Measurements from ENCODE around the gene C17orf100. TPM values are rescaled to one million over a fixed set of nuclear protein-coding genes. Genes with fewer than 3 reads are reported as not detected.

The C17orf100 gene
- total and polyA plus RNA-seq, 2 of the 13 experiments (the other 11 are each of a cell fraction or from before 2014, with no cell fraction given), result 3.6 to 8.7 TPM

DNA sequence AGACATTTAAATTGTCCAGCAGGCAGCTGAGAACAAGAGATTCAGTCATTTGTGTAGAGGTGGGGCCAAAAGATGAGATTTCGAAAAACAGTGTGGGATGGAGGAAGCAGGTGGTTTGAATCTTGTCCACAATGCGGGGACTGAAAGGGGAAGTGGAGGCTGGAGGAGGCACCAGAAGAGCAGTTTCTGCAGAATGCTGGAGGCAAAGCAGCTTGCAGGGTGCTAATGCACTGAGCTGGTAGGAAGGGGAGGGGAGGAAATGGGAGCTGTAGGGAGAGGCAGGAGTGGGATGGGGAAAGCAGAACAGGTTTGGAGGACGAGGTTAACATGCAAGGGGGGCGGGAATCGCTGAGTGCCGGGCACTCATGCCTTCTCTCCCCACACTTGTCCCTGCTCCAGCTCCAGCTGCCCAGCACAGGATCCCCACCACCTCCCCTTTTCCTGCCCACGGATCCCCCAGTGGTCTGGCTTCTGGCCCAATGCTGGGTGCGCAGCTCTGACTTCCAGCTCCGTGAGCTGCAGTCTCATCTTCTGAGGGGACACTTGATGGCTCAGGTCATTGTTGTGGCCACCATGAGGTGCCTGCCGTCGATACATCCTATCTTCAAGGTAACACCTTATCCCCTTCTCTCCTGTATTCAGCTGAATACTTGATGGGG, 9.4 kb downstream of the C17orf100 start:
- no peaks in the 10 kb centered on the region for H3K27me3 ChIP-seq (ENCODE audit: control insufficient read depth in 1 of 2, insufficient read depth in 2 of 2, low read length in 2 of 2)
- in situ Hi-C loops (cut with HindIII; ENCODE audit: extremely low pct_ligation_motif_present, low pct_unique_long_range_greater_than_20kb) (loop anchor here (10.0 kb wide), 2 partner anchors 174 to 354 kb away; partner anchors contain the start of genes RNASEK and TEKT1), intact Hi-C loops (cut with micrococcal nuclease; ENCODE audit: unreplicated experiment) (loop anchor here (5.0 kb wide), 1 partner anchor 346 kb away; no protein-coding TSS in a partner anchor)
- no peaks in the 10 kb centered on the region for H3K79me2 ChIP-seq (ENCODE audit: insufficient read depth, low read length)
- H4K20me1 ChIP-seq (ENCODE audit: insufficient read depth, low read length), result no peaks in the 10 kb centered on the region
- no TSS peak for BruUV-seq (replicated peaks)
- no peak overlapping the region for H3K9ac ChIP-seq (ENCODE audit: insufficient read depth, low read depth, low read length)
- H3K4me1 ChIP-seq (ENCODE audit: insufficient read depth, low read length), result peaks cover 4% of the 10 kb centered on the region
- no peak overlapping the region for H3K4me2 ChIP-seq (ENCODE audit: low read depth, low read length)
- H3K36me3 ChIP-seq (replicated peaks in 1 of 2; ENCODE audit: control insufficient read depth in 1 of 2, insufficient read depth in 2 of 2, low read length in 2 of 2), result no peaks in the 10 kb centered on the region
- ChIA-PET CTCF (ENCODE audit: low intra/inter-chr PET ratio, low total read pairs) (no interaction called here), POLR2A (interaction anchor here (1.0 to 1.3 kb wide), 3 partner anchors 16 to 52 kb away, joined by 3 to 4 read pairs (median 4); partner anchors contain the start of gene SLC13A5)
- DNase-seq (ENCODE audit: low spot score) (no peak), ATAC-seq (no peak), FAIRE-seq (no peak)
- H3K4me3 ChIP-seq (replicated peaks in 1 of 3; ENCODE audit: insufficient read depth in 1 of 3, low read depth in 2 of 3, low read length in 3 of 3), result no peak overlapping the region
- H3K9me3 ChIP-seq (ENCODE audit: low read length), result no peaks in the 10 kb centered on the region
- no peak overlapping the region for H3K27ac ChIP-seq (ENCODE audit: extremely low read length, insufficient read depth, low read length)
- H2AFZ ChIP-seq (ENCODE audit: low read length), result no peak overlapping the region
- whole genome bisulfite sequencing (ENCODE audit: low lambda C conversion rate), result 51% methylated on average over 8 of the region's 11 CpGs
- TF ChIP-seq HMG20B (CRISPR knock-in tag; conservative IDR thresholded peaks at IDR 0.05), result no peak
- TF ChIP-seq, protein P1, sequence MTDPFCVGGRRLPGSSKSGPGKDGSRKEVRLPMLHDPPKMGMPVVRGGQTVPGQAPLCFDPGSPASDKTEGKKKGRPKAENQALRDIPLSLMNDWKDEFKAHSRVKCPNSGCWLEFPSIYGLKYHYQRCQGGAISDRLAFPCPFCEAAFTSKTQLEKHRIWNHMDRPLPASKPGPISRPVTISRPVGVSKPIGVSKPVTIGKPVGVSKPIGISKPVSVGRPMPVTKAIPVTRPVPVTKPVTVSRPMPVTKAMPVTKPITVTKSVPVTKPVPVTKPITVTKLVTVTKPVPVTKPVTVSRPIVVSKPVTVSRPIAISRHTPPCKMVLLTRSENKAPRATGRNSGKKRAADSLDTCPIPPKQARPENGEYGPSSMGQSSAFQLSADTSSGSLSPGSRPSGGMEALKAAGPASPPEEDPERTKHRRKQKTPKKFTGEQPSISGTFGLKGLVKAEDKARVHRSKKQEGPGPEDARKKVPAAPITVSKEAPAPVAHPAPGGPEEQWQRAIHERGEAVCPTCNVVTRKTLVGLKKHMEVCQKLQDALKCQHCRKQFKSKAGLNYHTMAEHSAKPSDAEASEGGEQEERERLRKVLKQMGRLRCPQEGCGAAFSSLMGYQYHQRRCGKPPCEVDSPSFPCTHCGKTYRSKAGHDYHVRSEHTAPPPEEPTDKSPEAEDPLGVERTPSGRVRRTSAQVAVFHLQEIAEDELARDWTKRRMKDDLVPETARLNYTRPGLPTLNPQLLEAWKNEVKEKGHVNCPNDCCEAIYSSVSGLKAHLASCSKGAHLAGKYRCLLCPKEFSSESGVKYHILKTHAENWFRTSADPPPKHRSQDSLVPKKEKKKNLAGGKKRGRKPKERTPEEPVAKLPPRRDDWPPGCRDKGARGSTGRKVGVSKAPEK (CRISPR knock-in tag; IDR thresholded peaks at IDR 0.05; ENCODE audit: borderline replicate concordance), result no peak
- no peak for TF ChIP-seq GATA4 (IDR thresholded peaks at IDR 0.05; ENCODE audit: borderline replicate concordance, low read depth)
- no peak for TF ChIP-seq HMGA1 (CRISPR knock-in tag; conservative IDR thresholded peaks at IDR 0.05)
- TF ChIP-seq, protein P2, sequence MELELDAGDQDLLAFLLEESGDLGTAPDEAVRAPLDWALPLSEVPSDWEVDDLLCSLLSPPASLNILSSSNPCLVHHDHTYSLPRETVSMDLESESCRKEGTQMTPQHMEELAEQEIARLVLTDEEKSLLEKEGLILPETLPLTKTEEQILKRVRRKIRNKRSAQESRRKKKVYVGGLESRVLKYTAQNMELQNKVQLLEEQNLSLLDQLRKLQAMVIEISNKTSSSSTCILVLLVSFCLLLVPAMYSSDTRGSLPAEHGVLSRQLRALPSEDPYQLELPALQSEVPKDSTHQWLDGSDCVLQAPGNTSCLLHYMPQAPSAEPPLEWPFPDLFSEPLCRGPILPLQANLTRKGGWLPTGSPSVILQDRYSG (CRISPR knock-in tag; IDR thresholded peaks at IDR 0.05), result no peak
- TF ChIP-seq, protein P3, sequence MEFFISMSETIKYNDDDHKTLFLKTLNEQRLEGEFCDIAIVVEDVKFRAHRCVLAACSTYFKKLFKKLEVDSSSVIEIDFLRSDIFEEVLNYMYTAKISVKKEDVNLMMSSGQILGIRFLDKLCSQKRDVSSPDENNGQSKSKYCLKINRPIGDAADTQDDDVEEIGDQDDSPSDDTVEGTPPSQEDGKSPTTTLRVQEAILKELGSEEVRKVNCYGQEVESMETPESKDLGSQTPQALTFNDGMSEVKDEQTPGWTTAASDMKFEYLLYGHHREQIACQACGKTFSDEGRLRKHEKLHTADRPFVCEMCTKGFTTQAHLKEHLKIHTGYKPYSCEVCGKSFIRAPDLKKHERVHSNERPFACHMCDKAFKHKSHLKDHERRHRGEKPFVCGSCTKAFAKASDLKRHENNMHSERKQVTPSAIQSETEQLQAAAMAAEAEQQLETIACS (CRISPR knock-in tag; IDR thresholded peaks at IDR 0.05), result no peak
- no peak for TF ChIP-seq SMAD3 (CRISPR knock-in tag; IDR thresholded peaks at IDR 0.05)
- TF ChIP-seq ZNF629 (CRISPR knock-in tag; conservative IDR thresholded peaks at IDR 0.05), result no peak
- TF ChIP-seq ZNF891 (CRISPR knock-in tag; IDR thresholded peaks at IDR 0.05), result no peak
- no peak for TF ChIP-seq NR2F1 (CRISPR knock-in tag; IDR thresholded peaks at IDR 0.05)
- no peak for TF ChIP-seq MIER3 (CRISPR knock-in tag; IDR thresholded peaks at IDR 0.05; ENCODE audit: borderline replicate concordance)
- TF ChIP-seq ZMYM2 (CRISPR knock-in tag; IDR thresholded peaks at IDR 0.05), result no peak
- TF ChIP-seq XRCC5 (optimal IDR thresholded peaks at IDR 0.05; ENCODE audit: low read length), result no peak
- no peak for TF ChIP-seq PAX8 (CRISPR knock-in tag; IDR thresholded peaks at IDR 0.05; ENCODE audit: borderline replicate concordance)
- TF ChIP-seq ZNF205 (CRISPR knock-in tag; IDR thresholded peaks at IDR 0.05), result no peak
- TF ChIP-seq, protein P4, sequence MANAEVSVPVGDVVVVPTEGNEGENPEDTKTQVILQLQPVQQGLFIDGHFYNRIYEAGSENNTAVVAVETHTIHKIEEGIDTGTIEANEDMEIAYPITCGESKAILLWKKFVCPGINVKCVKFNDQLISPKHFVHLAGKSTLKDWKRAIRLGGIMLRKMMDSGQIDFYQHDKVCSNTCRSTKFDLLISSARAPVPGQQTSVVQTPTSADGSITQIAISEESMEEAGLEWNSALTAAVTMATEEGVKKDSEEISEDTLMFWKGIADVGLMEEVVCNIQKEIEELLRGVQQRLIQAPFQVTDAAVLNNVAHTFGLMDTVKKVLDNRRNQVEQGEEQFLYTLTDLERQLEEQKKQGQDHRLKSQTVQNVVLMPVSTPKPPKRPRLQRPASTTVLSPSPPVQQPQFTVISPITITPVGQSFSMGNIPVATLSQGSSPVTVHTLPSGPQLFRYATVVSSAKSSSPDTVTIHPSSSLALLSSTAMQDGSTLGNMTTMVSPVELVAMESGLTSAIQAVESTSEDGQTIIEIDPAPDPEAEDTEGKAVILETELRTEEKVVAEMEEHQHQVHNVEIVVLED (CRISPR knock-in tag; IDR thresholded peaks at IDR 0.05; ENCODE audit: borderline replicate concordance), result no peak
- TF ChIP-seq HHEX (CRISPR knock-in tag; IDR thresholded peaks at IDR 0.05), result no peak
- TF ChIP-seq NKX3-1 (CRISPR knock-in tag; IDR thresholded peaks at IDR 0.05), result no peak
- no peak for TF ChIP-seq NR2F6 (IDR thresholded peaks at IDR 0.05)
- TF ChIP-seq NR2F6 (CRISPR knock-in tag; IDR thresholded peaks at IDR 0.05), result no peak
